GM13976 (cell line): ENCODE results near the gene RSL1D1.

Experiments
- DNase-seq: peaks from one replicate; pipeline ENCODE4 v3.0.0; 2012; ENCODE audit warnings: low spot score
- CTCF ChIP-seq: IDR thresholded peaks from 2 replicates; pipeline ENCODE4 v1.5.1; 2012; ENCODE audit warnings: borderline replicate concordance, mild to moderate bottlenecking; ENCODE audit not compliant: insufficient read depth; ENCODE audit errors: extremely low read depth, missing control alignments, control extremely low read depth
- in situ Hi-C: fragments of 300-500 bp; cut with MboI; formaldehyde crosslinking; loops from one replicate; pipeline ENCODE4 v1.12.0; 2022; ENCODE audit warnings: low sequenced_read_pairs, mixed read lengths, inconsistent platforms; ENCODE audit not compliant: unreplicated experiment

RSL1D1 gene

GRCh38 chr16:11870399-11870798 is 19.1 kb upstream of the RSL1D1 start:
- no peak for TF ChIP-seq CTCF
- no peak for DNase-seq
- in situ Hi-C loops: no loop called here

GRCh38 chr16:11869353-11870228 is 18.2 kb upstream of the RSL1D1 start:
- DNase-seq: no peak
- TF ChIP-seq CTCF: no peak
- in situ Hi-C loops: no loop called here

- no peak for DNase-seq
- in situ Hi-C loops: no loop called here
- no peak for TF ChIP-seq CTCF
These were observed 17.2 kb upstream of the RSL1D1 start for GRCh38 chr16:11868412-11868980.

- in situ Hi-C loops: no loop called here
- DNase-seq: no peak
- no peak for TF ChIP-seq CTCF
These were observed 11.1 kb upstream of the RSL1D1 start for GRCh38 chr16:11862489-11862888.

GRCh38 chr16:11857161-11857560 is 5.8 kb upstream of the RSL1D1 start:
- no peak for DNase-seq
- no peak for TF ChIP-seq CTCF
- in situ Hi-C loops: no loop called here

- TF ChIP-seq CTCF: no peak
- in situ Hi-C loops: no loop called here
- DNase-seq: no peak
These were observed 909 bp upstream of the RSL1D1 start for GRCh38 chr16:11852092-11852809.
